PC-9 (cell line): ENCODE results near the gene DOC2B.

Experiments
- CTCF ChIP-seq: fragments of 200-600 bp; sonication (generic); conservative IDR thresholded peaks from 2 replicates; pipeline ENCODE4 v1.6.1; 2017; ENCODE audit warnings: mixed run types, antibody characterized with exemption, mild to moderate bottlenecking, moderate library complexity
- EZH2 ChIP-seq: fragments of 200-600 bp; sonication (generic); IDR thresholded peaks from 2 replicates; pipeline ENCODE4 v1.8.0; 2017; ENCODE audit warnings: antibody characterized with exemption, low read depth

GRCh38 chr17:177762-178161 is 3.7 kb downstream of the DOC2B start:
- TF ChIP-seq CTCF (no peak), EZH2 (no peak)
